Panc1 (cell line): ENCODE data around the gene KRT15. TPM values are rescaled to one million over a fixed set of nuclear protein-coding genes. Genes with fewer than 3 reads are reported as not detected.

Source experiments
- ATAC-seq: fragments of 200-7000 bp; cut with Tn5 transposase; 2 replicates; pipeline ENCODE4 v1.9.1; 2020; ENCODE audit warnings: mild to moderate bottlenecking, moderate library complexity
- BruUV-seq: library from RNA; stranded (reverse); fragments of 400-500 nt; replicated peaks from 2 replicates; lab custom pipeline; 2021; lab: Mats Ljungman, UMichigan
- CTCF ChIA-PET: fragments of 300-600 bp; sonication (Branson Sonifier 250); formaldehyde crosslinking; loops from one replicate; lab custom pipeline; 2022; ENCODE audit warnings: antibody characterized with exemption; lab: Charles Lee
- POLR2A ChIA-PET: fragments of 300-600 bp; sonication (Branson Sonifier 250); formaldehyde crosslinking; loops from one replicate; lab custom pipeline; 2022; ENCODE audit warnings: antibody characterized with exemption; lab: Charles Lee
- DNase-seq: peaks from one replicate; pipeline ENCODE4 v3.0.0-alpha.2; 2010; ENCODE audit warnings: low read depth, low spot score
- H3K27ac ChIP-seq: 2 replicates; pipeline ENCODE4 v1.5.1; 2011; ENCODE audit warnings: mild to moderate bottlenecking, low read length, inconsistent platforms
- H3K27me3 ChIP-seq: fragments of 200-500 bp; sonication (Bioruptor generic); 2 replicates; pipeline ENCODE4 v1.6.0; 2014; ENCODE audit warnings: low read length, inconsistent platforms; ENCODE audit not compliant: control insufficient read depth, insufficient read depth
- H3K36me3 ChIP-seq: fragments of 200-500 bp; sonication (Bioruptor generic); 2 replicates; pipeline ENCODE4 v1.5.1; 2014; ENCODE audit warnings: inconsistent platforms, mild to moderate bottlenecking, low read length, moderate library complexity; ENCODE audit not compliant: control insufficient read depth, insufficient read depth
- H3K4me1 ChIP-seq: 2 replicates; pipeline ENCODE4 v1.5.1; 2011; ENCODE audit warnings: inconsistent platforms, mild to moderate bottlenecking, low read length, moderate library complexity; ENCODE audit not compliant: control insufficient read depth, insufficient read depth
- H3K4me3 ChIP-seq, 2 experiments: 2 replicates each; pipeline ENCODE4 v1.5.1; 2011 to 2012; ENCODE audit warnings: low read depth in 2 of 2, low read length in 2 of 2, mild to moderate bottlenecking in 2 of 2, inconsistent platforms in 1 of 2, moderate library complexity in 1 of 2
- H3K9me3 ChIP-seq: fragments of 200-500 bp; sonication (Bioruptor generic); 2 replicates; pipeline ENCODE4 v1.5.1; 2014; ENCODE audit warnings: low read depth, mild to moderate bottlenecking, inconsistent platforms, low read length, moderate library complexity; ENCODE audit not compliant: control insufficient read depth, insufficient read depth
- CTCF ChIP-seq: fragments of 450-650 bp; IDR thresholded peaks from 2 replicates; pipeline ENCODE4 v1.5.1; 2017; ENCODE audit warnings: mild to moderate bottlenecking
- POLR2AphosphoS5 ChIP-seq: IDR thresholded peaks from 2 replicates; pipeline ENCODE4 v1.6.1; 2012; ENCODE audit warnings: mild to moderate bottlenecking, low read depth, low read length, moderate library complexity
- REST ChIP-seq, 2 experiments: IDR thresholded peaks; 2 replicates each; pipeline ENCODE4 v1.6.1; 2011 to 2012; ENCODE audit warnings: low read depth in 2 of 2, control low read depth in 1 of 2, low read length in 1 of 2, mild to moderate bottlenecking in 1 of 2, moderate library complexity in 1 of 2; ENCODE audit not compliant: insufficient read depth in 1 of 2
- SIN3A ChIP-seq: IDR thresholded peaks from 2 replicates; pipeline ENCODE4 v1.6.1; 2012; ENCODE audit warnings: low read depth, mild to moderate bottlenecking, low read length, moderate library complexity, borderline replicate concordance; ENCODE audit not compliant: insufficient read depth
- TCF7L2 ChIP-seq: IDR thresholded peaks from 2 replicates; pipeline ENCODE4 v1.6.1; 2011; ENCODE audit warnings: mild to moderate bottlenecking, low read depth, low read length, inconsistent platforms
- in situ Hi-C: cut with HindIII; loops from 2 replicates; pipeline ENCODE4 v1.10.0; 2016; ENCODE audit warnings: low sequenced_read_pairs, low pct_unique_long_range_greater_than_20kb
- intact Hi-C: fragments of 100-400 bp; cut with micrococcal nuclease; formaldehyde crosslinking; loops from one replicate; pipeline ENCODE4 v1.10.0; 2022; ENCODE audit not compliant: unreplicated experiment
- total RNA-seq: library from RNA; stranded (reverse); gene quantifications from one replicate; pipeline ENCODE4 v1.2.1, GENCODE V29; 2021; ENCODE audit not compliant: unreplicated experiment

The KRT15 gene
- total RNA-seq, 1 experiment from 2014 or later = 70.4 TPM

- in situ Hi-C loops = no loop called here
- POLR2A ChIA-PET = interaction anchor here (0.6 kb wide), 1 partner anchor 682 kb away, joined by 5 read pairs; no protein-coding TSS in a partner anchor
Measured at GRCh38 chr17:41552455-41552854, 33.8 kb upstream of the KRT15 start.

GRCh38 chr17:41551365-41551764 lies 32.7 kb upstream of the KRT15 start:
- ChIA-PET POLR2A (no interaction called here), CTCF (interaction anchor here (0.7 to 3.9 kb wide), 3 partner anchors 94 to 112 kb away, joined by 3 to 106 read pairs (median 4); no protein-coding TSS in a partner anchor)
- Histone ChIP-seq H3K36me3 (no peaks in the 10 kb centered on the region), H3K9me3 (peaks cover 4% of the 10 kb centered on the region; the same call in 1 of the 2 replicates), H3K27ac (peak overlapping the region; percentile 49; the same call in 1 of the 2 replicates), H3K4me1 (peaks cover 33% of the 10 kb centered on the region), H3K27me3 (no peaks in the 10 kb centered on the region), H3K4me3 (no peak overlapping the region)
- no TSS peak for BruUV-seq
- in situ Hi-C loops (no loop called here), intact Hi-C loops (no loop called here)
- no peak for DNase-seq
- no peak for ATAC-seq
- TF ChIP-seq POLR2AphosphoS5 (no peak), SIN3A (no peak), TCF7L2 (no peak), REST (IDR thresholded peaks at IDR 0.05; ENCODE audit: insufficient read depth in 1 of 2, low read depth in 2 of 2, low read length in 1 of 2) (no peak), CTCF (no peak)

More at GRCh38 chr17:41552455-41552854, 33.8 kb upstream of the KRT15 start:
- ATAC-seq (no peak), DNase-seq (no peak)
- H3K9me3 ChIP-seq = no peaks in the 10 kb centered on the region
- no TSS peak for BruUV-seq
- intact Hi-C loops = no loop called here
- TF ChIP-seq REST (IDR thresholded peaks at IDR 0.05; ENCODE audit: insufficient read depth in 1 of 2, low read depth in 2 of 2, low read length in 1 of 2) (no peak), POLR2AphosphoS5 (no peak), TCF7L2 (no peak), SIN3A (no peak), CTCF (no peak)
- H3K4me3 ChIP-seq = no peak overlapping the region
- H3K36me3 ChIP-seq = no peaks in the 10 kb centered on the region
- H3K27me3 ChIP-seq = no peaks in the 10 kb centered on the region
- H3K4me1 ChIP-seq = peaks cover 28% of the 10 kb centered on the region
- CTCF ChIA-PET = no interaction called here
- H3K27ac ChIP-seq = no peak overlapping the region
